Ishikawa (cell line): ENCODE results near the gene ZMYND12.

Experiments used
- CREB1 ChIP-seq: IDR thresholded peaks from 2 replicates; pipeline ENCODE4 v1.6.1; 2012; ENCODE audit warnings: low read depth
- EP300 ChIP-seq: IDR thresholded peaks from 2 replicates; pipeline ENCODE4 v1.6.1; 2012; ENCODE audit warnings: borderline replicate concordance
- RAD21 ChIP-seq: IDR thresholded peaks from 2 replicates; pipeline ENCODE4 v1.6.1; 2012; ENCODE audit warnings: low read depth
- TAF1 ChIP-seq: IDR thresholded peaks from 2 replicates; pipeline ENCODE4 v1.6.1; 2012; ENCODE audit warnings: low read depth, mild to moderate bottlenecking
- USF1 ChIP-seq: IDR thresholded peaks from 2 replicates; pipeline ENCODE4 v1.6.1; 2012
- ZBTB7A ChIP-seq: IDR thresholded peaks from 2 replicates; pipeline ENCODE4 v1.6.1; 2012; ENCODE audit warnings: low read depth
- TF ChIP-seq, protein P1 (sequence below): IDR thresholded peaks from 2 replicates; pipeline ENCODE4 v1.6.1; 2012; ENCODE audit warnings: low read depth, mild to moderate bottlenecking

GRCh38 chr1:42418516-42418915, 37.3 kb downstream of the ZMYND12 start:
- no peak for TF ChIP-seq EP300
- no peak for TF ChIP-seq CREB1
- TF ChIP-seq TAF1, result no peak
- TF ChIP-seq, protein P1, sequence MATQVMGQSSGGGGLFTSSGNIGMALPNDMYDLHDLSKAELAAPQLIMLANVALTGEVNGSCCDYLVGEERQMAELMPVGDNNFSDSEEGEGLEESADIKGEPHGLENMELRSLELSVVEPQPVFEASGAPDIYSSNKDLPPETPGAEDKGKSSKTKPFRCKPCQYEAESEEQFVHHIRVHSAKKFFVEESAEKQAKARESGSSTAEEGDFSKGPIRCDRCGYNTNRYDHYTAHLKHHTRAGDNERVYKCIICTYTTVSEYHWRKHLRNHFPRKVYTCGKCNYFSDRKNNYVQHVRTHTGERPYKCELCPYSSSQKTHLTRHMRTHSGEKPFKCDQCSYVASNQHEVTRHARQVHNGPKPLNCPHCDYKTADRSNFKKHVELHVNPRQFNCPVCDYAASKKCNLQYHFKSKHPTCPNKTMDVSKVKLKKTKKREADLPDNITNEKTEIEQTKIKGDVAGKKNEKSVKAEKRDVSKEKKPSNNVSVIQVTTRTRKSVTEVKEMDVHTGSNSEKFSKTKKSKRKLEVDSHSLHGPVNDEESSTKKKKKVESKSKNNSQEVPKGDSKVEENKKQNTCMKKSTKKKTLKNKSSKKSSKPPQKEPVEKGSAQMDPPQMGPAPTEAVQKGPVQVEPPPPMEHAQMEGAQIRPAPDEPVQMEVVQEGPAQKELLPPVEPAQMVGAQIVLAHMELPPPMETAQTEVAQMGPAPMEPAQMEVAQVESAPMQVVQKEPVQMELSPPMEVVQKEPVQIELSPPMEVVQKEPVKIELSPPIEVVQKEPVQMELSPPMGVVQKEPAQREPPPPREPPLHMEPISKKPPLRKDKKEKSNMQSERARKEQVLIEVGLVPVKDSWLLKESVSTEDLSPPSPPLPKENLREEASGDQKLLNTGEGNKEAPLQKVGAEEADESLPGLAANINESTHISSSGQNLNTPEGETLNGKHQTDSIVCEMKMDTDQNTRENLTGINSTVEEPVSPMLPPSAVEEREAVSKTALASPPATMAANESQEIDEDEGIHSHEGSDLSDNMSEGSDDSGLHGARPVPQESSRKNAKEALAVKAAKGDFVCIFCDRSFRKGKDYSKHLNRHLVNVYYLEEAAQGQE, result no peak
- no peak for TF ChIP-seq ZBTB7A
- TF ChIP-seq USF1, result no peak
- no peak for TF ChIP-seq RAD21
